Liver (tissue), 9 donors: ENCODE measurements around the gene OLFM4. TPM values are rescaled to one million over a fixed set of nuclear protein-coding genes. Genes with fewer than 3 reads are reported as not detected.

Experiments used
- DNase-seq: peaks from one replicate; pipeline ENCODE4 v3.0.0-alpha.2; 2017; ENCODE audit warnings: low spot score
- H3K27ac ChIP-seq, 2 donors: one replicate each; pipeline ENCODE4 v1.7.0; 2013; ENCODE audit warnings: inconsistent platforms in 2 of 2, low read length in 2 of 2, control low read depth in 1 of 2, low read depth in 1 of 2, mild to moderate bottlenecking in 1 of 2
- H3K27me3 ChIP-seq, 4 donors: one replicate each; pipeline versions ENCODE4 v1.6.1 to v1.7.0; 2013; ENCODE audit warnings: low read length in 3 of 4, inconsistent platforms in 1 of 4, mild to moderate bottlenecking in 1 of 4, moderate library complexity in 1 of 4; ENCODE audit not compliant: control insufficient read depth in 4 of 4, insufficient read depth in 4 of 4
- H3K36me3 ChIP-seq, 4 donors: one replicate each; pipeline versions ENCODE4 v1.6.1 to v1.7.0; 2013; ENCODE audit warnings: low read length in 3 of 4, mild to moderate bottlenecking in 3 of 4, low read depth in 1 of 4, moderate library complexity in 1 of 4; ENCODE audit not compliant: control insufficient read depth in 4 of 4, insufficient read depth in 3 of 4
- H3K4me1 ChIP-seq, 4 donors: one replicate each; pipeline versions ENCODE4 v1.6.1 to v1.7.0; 2013; ENCODE audit warnings: low read length in 3 of 4, mild to moderate bottlenecking in 3 of 4, moderate library complexity in 1 of 4; ENCODE audit not compliant: control insufficient read depth in 4 of 4, insufficient read depth in 4 of 4
- H3K4me3 ChIP-seq, 3 donors: one replicate each; pipeline versions ENCODE4 v1.6.1 to v1.7.0; 2013; ENCODE audit warnings: low read length in 3 of 3, control low read depth in 1 of 3, low read depth in 1 of 3, mild to moderate bottlenecking in 1 of 3
- H3K9ac ChIP-seq, 2 donors: one replicate each; pipeline ENCODE4 v1.7.0; 2013; ENCODE audit warnings: low read length in 2 of 2, mild to moderate bottlenecking in 2 of 2, moderate library complexity in 2 of 2, control low read depth in 1 of 2, low read depth in 1 of 2
- H3K9me3 ChIP-seq, 4 donors: one replicate each; pipeline versions ENCODE4 v1.6.1 to v1.7.0; 2013; ENCODE audit warnings: low read length in 3 of 4; ENCODE audit not compliant: control insufficient read depth in 4 of 4
- ATF3 ChIP-seq: IDR thresholded peaks from 2 replicates; pipeline ENCODE4 v1.6.1; 2016; ENCODE audit warnings: antibody characterized with exemption
- EGR1 ChIP-seq, 2 donors: IDR thresholded peaks; 2 replicates each; pipeline ENCODE4 v1.6.1; 2016 to 2018; ENCODE audit warnings: antibody characterized with exemption in 2 of 2, low read depth in 2 of 2
- FOXA1 ChIP-seq: IDR thresholded peaks from 2 replicates; pipeline ENCODE4 v1.6.1; 2016; ENCODE audit warnings: antibody characterized with exemption
- FOXA2 ChIP-seq: IDR thresholded peaks from 2 replicates; pipeline ENCODE4 v1.6.1; 2016; ENCODE audit warnings: antibody characterized with exemption
- GABPA ChIP-seq, 2 donors: IDR thresholded peaks in 1 of 2; conservative IDR thresholded peaks in 1 of 2; 2 replicates each; pipeline ENCODE4 v1.6.1; 2016; ENCODE audit warnings: antibody characterized with exemption in 2 of 2, mild to moderate bottlenecking in 1 of 2, moderate library complexity in 1 of 2
- HNF4A ChIP-seq, 2 donors: conservative IDR thresholded peaks; 2 replicates each; pipeline ENCODE4 v1.6.1; 2016; ENCODE audit warnings: antibody characterized with exemption in 2 of 2, mild to moderate bottlenecking in 2 of 2
- HNF4G ChIP-seq: IDR thresholded peaks from 2 replicates; pipeline ENCODE4 v1.6.1; 2016; ENCODE audit warnings: antibody characterized with exemption
- JUND ChIP-seq, 2 donors: IDR thresholded peaks; 2 replicates each; pipeline ENCODE4 v1.6.1; 2016; ENCODE audit warnings: antibody characterized with exemption in 2 of 2
- RAD21 ChIP-seq, 2 donors: IDR thresholded peaks; 2 replicates each; pipeline ENCODE4 v1.6.1; 2016; ENCODE audit warnings: antibody characterized with exemption in 2 of 2, mild to moderate bottlenecking in 2 of 2
- RXRA ChIP-seq, 2 donors: IDR thresholded peaks; 2 replicates each; pipeline ENCODE4 v1.6.1; 2017 to 2018; ENCODE audit warnings: antibody characterized with exemption in 2 of 2, mild to moderate bottlenecking in 1 of 2
- SP1 ChIP-seq: IDR thresholded peaks from 2 replicates; pipeline ENCODE4 v1.6.1; 2018; ENCODE audit warnings: antibody characterized with exemption, mild to moderate bottlenecking
- TAF1 ChIP-seq: conservative IDR thresholded peaks from 2 replicates; pipeline ENCODE4 v1.6.1; 2016; ENCODE audit warnings: antibody characterized with exemption, mild to moderate bottlenecking
- YY1 ChIP-seq: IDR thresholded peaks from 2 replicates; pipeline ENCODE4 v1.6.1; 2016; ENCODE audit warnings: antibody characterized with exemption, mild to moderate bottlenecking
- WGBS: extraction: QIAGEN DNeasy Blood & Tissue Kit; methylation state at CpG from one replicate; pipeline ENCODE4 v1.1.7; 2013; 5-methylcytosine and 5-hydroxymethylcytosine counted together
- polyA plus RNA-seq, 2 donors: library from polyadenylated mRNA; stranded (reverse) in 1 of 2; unstranded in 1 of 2; fragments of 200-250 nt in 1 of 2; fragments of >200 nt in 1 of 2; fragmentation: Nextera tagmentation in 1 of 2; extraction: Ambion mirVana in 1 of 2; gene quantifications; one replicate each; pipeline versions ENCODE4 v1.2.1 to v1.2.3, GENCODE V29; 2013 to 2015
- total RNA-seq, 2 donors: library from RNA; depleted of rRNA; stranded (reverse); fragments of >200 nt; gene quantifications; one replicate each; pipeline ENCODE4 v1.2.3, GENCODE V29; 2014
- TF ChIP-seq, protein P1 (sequence below): fragments of 150-350 bp; IDR thresholded peaks from 2 replicates; pipeline ENCODE4 v1.5.1; 2017; ENCODE audit warnings: improper control_type of control experiment, low read depth, low read length; ENCODE audit not compliant: missing input control
- TF ChIP-seq, protein P2 (sequence below): IDR thresholded peaks from 2 replicates; pipeline ENCODE4 v1.6.1; 2016; ENCODE audit warnings: antibody characterized with exemption
- TF ChIP-seq, protein P3 (sequence below): IDR thresholded peaks from 2 replicates; pipeline ENCODE4 v1.6.1; 2016; ENCODE audit warnings: antibody characterized with exemption
- donor health status: healthy.
- donor health status: healthy.
- donor health status: healthy.
- donor health status: healthy.
- donor health status: healthy.

Gene OLFM4
- total and polyA plus RNA-seq, 4 donors, result under 0.01 to 8.0 (median 0.66) TPM; not detected in 1

- H3K27me3 ChIP-seq, result peaks cover 0 to 3% (median 0%) of the 10 kb centered on the region in 4 donors
- H3K4me3 ChIP-seq, result no peak overlapping the region
- WGBS, result 50% methylated on average over 3 of the region's 3 CpGs
- DNase-seq, result no peak
- no peak overlapping the region for H3K27ac ChIP-seq
- H3K4me1 ChIP-seq, result no peaks in the 10 kb centered on the region
- no peak overlapping the region for H3K9ac ChIP-seq
- no peaks in the 10 kb centered on the region for H3K36me3 ChIP-seq
- H3K9me3 ChIP-seq, result no peaks in the 10 kb centered on the region
- TF ChIP-seq RXRA (IDR thresholded peaks at IDR 0.05) (no peak), TAF1 (no peak), FOXA2 (no peak), FOXA1 (no peak), YY1 (no peak), JUND (IDR thresholded peaks at IDR 0.05) (no peak), GABPA (IDR thresholded peaks at IDR 0.05 in 1 of 2, conservative IDR thresholded peaks at IDR 0.05 in 1 of 2) (no peak), HNF4G (no peak), EGR1 (IDR thresholded peaks at IDR 0.05; ENCODE audit: low read depth in 2 of 2) (no peak)
- TF ChIP-seq, protein P1, sequence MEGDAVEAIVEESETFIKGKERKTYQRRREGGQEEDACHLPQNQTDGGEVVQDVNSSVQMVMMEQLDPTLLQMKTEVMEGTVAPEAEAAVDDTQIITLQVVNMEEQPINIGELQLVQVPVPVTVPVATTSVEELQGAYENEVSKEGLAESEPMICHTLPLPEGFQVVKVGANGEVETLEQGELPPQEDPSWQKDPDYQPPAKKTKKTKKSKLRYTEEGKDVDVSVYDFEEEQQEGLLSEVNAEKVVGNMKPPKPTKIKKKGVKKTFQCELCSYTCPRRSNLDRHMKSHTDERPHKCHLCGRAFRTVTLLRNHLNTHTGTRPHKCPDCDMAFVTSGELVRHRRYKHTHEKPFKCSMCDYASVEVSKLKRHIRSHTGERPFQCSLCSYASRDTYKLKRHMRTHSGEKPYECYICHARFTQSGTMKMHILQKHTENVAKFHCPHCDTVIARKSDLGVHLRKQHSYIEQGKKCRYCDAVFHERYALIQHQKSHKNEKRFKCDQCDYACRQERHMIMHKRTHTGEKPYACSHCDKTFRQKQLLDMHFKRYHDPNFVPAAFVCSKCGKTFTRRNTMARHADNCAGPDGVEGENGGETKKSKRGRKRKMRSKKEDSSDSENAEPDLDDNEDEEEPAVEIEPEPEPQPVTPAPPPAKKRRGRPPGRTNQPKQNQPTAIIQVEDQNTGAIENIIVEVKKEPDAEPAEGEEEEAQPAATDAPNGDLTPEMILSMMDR, result no peak
- TF ChIP-seq, protein P2, sequence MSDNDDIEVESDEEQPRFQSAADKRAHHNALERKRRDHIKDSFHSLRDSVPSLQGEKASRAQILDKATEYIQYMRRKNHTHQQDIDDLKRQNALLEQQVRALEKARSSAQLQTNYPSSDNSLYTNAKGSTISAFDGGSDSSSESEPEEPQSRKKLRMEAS, result no peak
- TF ChIP-seq, protein P3, sequence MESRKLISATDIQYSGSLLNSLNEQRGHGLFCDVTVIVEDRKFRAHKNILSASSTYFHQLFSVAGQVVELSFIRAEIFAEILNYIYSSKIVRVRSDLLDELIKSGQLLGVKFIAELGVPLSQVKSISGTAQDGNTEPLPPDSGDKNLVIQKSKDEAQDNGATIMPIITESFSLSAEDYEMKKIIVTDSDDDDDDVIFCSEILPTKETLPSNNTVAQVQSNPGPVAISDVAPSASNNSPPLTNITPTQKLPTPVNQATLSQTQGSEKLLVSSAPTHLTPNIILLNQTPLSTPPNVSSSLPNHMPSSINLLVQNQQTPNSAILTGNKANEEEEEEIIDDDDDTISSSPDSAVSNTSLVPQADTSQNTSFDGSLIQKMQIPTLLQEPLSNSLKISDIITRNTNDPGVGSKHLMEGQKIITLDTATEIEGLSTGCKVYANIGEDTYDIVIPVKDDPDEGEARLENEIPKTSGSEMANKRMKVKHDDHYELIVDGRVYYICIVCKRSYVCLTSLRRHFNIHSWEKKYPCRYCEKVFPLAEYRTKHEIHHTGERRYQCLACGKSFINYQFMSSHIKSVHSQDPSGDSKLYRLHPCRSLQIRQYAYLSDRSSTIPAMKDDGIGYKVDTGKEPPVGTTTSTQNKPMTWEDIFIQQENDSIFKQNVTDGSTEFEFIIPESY, result no peak
Measured at GRCh38 chr13:53090461-53090860, 61.8 kb downstream of the OLFM4 start.

GRCh38 chr13:53092931-53093330 lies 64.3 kb downstream of the OLFM4 start:
- H3K36me3 ChIP-seq, result no peaks in the 10 kb centered on the region
- peaks cover 0 to 3% (median 0%) of the 10 kb centered on the region in 4 donors for H3K27me3 ChIP-seq
- H3K27ac ChIP-seq, result no peak overlapping the region
- DNase-seq, result no peak
- WGBS, result 78% methylated on average over 2 of the region's 2 CpGs
- no peaks in the 10 kb centered on the region for H3K4me1 ChIP-seq
- no peak overlapping the region for H3K4me3 ChIP-seq
- no peak overlapping the region for H3K9ac ChIP-seq
- no peaks in the 10 kb centered on the region for H3K9me3 ChIP-seq
- no peak for TF ChIP-seq EGR1 (IDR thresholded peaks at IDR 0.05; ENCODE audit: low read depth in 2 of 2)
- no peak for TF ChIP-seq JUND (IDR thresholded peaks at IDR 0.05)
- no peak for TF ChIP-seq HNF4G
- TF ChIP-seq, protein P1, result no peak

DNA sequence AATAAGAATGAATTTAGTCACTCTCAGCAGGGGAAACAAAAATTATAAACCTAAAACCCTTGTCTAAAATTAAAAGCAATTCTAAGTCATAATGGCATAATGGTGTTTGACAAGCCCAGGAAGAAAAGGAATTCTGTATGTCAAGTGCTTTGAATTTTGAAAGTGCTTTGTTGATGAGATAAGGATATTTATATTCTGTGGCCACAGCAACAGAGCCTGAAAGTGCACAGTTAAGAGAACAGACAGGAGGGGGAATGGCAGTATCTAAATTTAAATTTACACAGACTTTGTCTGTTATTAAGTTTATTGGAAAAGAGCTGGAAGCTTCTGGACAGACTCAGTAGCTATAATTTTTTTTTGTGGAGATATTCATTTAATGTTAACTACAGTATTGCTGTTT lies 69.8 kb downstream of the OLFM4 start:
- Histone ChIP-seq H3K36me3 (no peaks in the 10 kb centered on the region), H3K27me3 (no peaks in the 10 kb centered on the region), H3K4me3 (no peak overlapping the region), H3K4me1 (no peaks in the 10 kb centered on the region), H3K9me3 (no peaks in the 10 kb centered on the region), H3K9ac (no peak overlapping the region), H3K27ac (no peak overlapping the region)
- DNase-seq, result no peak
- no peak for TF ChIP-seq TAF1
- no peak for TF ChIP-seq ATF3
- no peak for TF ChIP-seq FOXA1
- no peak for TF ChIP-seq RAD21 (IDR thresholded peaks at IDR 0.05)
- TF ChIP-seq FOXA2, result no peak
- no peak for TF ChIP-seq EGR1 (IDR thresholded peaks at IDR 0.05; ENCODE audit: low read depth in 2 of 2)
- no peak for TF ChIP-seq HNF4A (conservative IDR thresholded peaks at IDR 0.05)
- TF ChIP-seq, protein P1, result no peak
- TF ChIP-seq GABPA (IDR thresholded peaks at IDR 0.05 in 1 of 2, conservative IDR thresholded peaks at IDR 0.05 in 1 of 2), result no peak
- no peak for TF ChIP-seq SP1
- no peak for TF ChIP-seq JUND (IDR thresholded peaks at IDR 0.05)
- TF ChIP-seq RXRA (IDR thresholded peaks at IDR 0.05), result no peak
- TF ChIP-seq, protein P3, result no peak
- no peak for TF ChIP-seq HNF4G
